ENCODE data around the gene KCNC1.

Gene KCNC1

DNA sequence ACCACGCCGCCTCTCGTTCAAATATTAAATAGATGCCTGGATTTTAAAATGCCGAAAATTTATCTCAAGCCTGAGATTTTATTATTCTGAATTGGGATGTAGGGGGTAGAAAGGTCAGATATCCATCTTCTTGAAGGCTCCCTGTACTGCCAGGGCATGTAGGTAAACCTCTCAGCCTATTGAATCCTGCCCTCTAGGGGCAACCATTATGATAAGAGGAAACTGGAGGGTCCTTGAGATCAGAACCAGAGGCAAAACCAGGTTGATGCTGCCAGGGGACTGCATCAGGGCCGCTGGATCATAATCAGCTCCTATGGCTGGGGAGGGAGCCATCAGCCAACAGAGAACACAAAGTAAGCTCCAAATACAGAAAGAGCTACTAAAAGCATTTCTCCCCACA, 92.4 kb downstream of the KCNC1 start:
- Histone ChIP-seq H3K9ac (ENCODE audit: low read depth, low read length) (no peak overlapping the region), H3K36me3 (ENCODE audit: insufficient read depth, low read length) (no peaks in the 10 kb centered on the region), H3K27me3 (ENCODE audit: control insufficient read depth, insufficient read depth, low read length) (no peaks in the 10 kb centered on the region), H3K4me3 (ENCODE audit: low read length) (no peak overlapping the region), H3K4me2 (ENCODE audit: low read length) (no peak overlapping the region), H3K4me1 (ENCODE audit: control insufficient read depth, insufficient read depth, low read length) (no peaks in the 10 kb centered on the region), H3K9me3 (replicated peaks; ENCODE audit: low read length) (no peaks in the 10 kb centered on the region)

GRCh38 chr11:17828311-17828751, 93.8 kb downstream of the KCNC1 start:
- Histone ChIP-seq H3K4me2 (ENCODE audit: low read length) (no peak overlapping the region), H3K27me3 (ENCODE audit: control insufficient read depth, insufficient read depth, low read length) (no peaks in the 10 kb centered on the region), H3K4me1 (ENCODE audit: control insufficient read depth, insufficient read depth, low read length) (no peaks in the 10 kb centered on the region)

DNA sequence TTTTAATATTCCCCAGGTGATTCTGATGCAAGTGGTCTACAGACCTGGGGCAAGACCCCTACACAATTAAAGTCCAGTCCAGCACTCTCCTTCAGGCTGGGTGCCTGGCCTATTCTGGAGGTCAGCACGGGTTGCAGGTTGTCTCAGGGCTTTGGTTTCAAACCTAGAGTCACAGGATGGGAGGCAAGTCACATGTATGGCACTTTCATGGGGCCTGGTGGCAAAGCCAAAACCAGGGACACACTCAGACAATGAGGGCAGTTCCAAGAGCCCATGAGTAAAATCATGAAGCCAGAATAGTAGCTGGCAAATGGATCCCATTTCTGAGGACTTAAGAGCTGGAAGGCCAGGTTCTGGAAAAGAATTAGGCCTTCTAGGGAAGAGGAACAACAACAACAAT, 96.6 kb downstream of the KCNC1 start:
- Histone ChIP-seq H3K36me3 (ENCODE audit: insufficient read depth, low read length) (no peaks in the 10 kb centered on the region), H3K4me1 (ENCODE audit: control insufficient read depth, insufficient read depth, low read length) (no peaks in the 10 kb centered on the region), H3K4me3 (ENCODE audit: low read length) (no peak overlapping the region), H3K27me3 (ENCODE audit: control insufficient read depth, insufficient read depth, low read length) (no peaks in the 10 kb centered on the region), H3K4me2 (ENCODE audit: low read length) (no peak overlapping the region), H3K9ac (ENCODE audit: low read depth, low read length) (no peak overlapping the region), H3K9me3 (replicated peaks; ENCODE audit: low read length) (no peaks in the 10 kb centered on the region)

More at GRCh38 chr11:17828311-17828751, 93.8 kb downstream of the KCNC1 start:
- Histone ChIP-seq H3K36me3 (ENCODE audit: insufficient read depth, low read length) (no peaks in the 10 kb centered on the region), H3K9ac (ENCODE audit: low read depth, low read length) (no peak overlapping the region), H3K9me3 (replicated peaks; ENCODE audit: low read length) (no peaks in the 10 kb centered on the region), H3K4me3 (ENCODE audit: low read length) (no peak overlapping the region)

GRCh38 chr11:17831883-17832282, 97.3 kb downstream of the KCNC1 start:
- H3K27me3 ChIP-seq (ENCODE audit: control insufficient read depth, insufficient read depth, low read length) = no peaks in the 10 kb centered on the region
- no peaks in the 10 kb centered on the region for H3K9me3 ChIP-seq (replicated peaks; ENCODE audit: low read length)
- no peaks in the 10 kb centered on the region for H3K36me3 ChIP-seq (ENCODE audit: insufficient read depth, low read length)
- no peak overlapping the region for H3K9ac ChIP-seq (ENCODE audit: low read depth, low read length)
- no peaks in the 10 kb centered on the region for H3K4me1 ChIP-seq (ENCODE audit: control insufficient read depth, insufficient read depth, low read length)
- H3K4me3 ChIP-seq (ENCODE audit: low read length) = no peak overlapping the region
- no peak overlapping the region for H3K4me2 ChIP-seq (ENCODE audit: low read length)
